Measurements from ENCODE around the gene DCLRE1A. TPM values are rescaled to one million over a fixed set of nuclear protein-coding genes. Genes with fewer than 3 reads are reported as not detected.

Gene DCLRE1A
- total and polyA plus RNA-seq, 2 donors (not counting 1 experiment from before 2014, with no cell fraction given), result 1.4 to 2.4 TPM

- ChIA-PET POLR2A (no interaction called here), CTCF (no interaction called here)
- H3K27ac Mint-ChIP-seq, result no peak overlapping the region
- H3K4me3 Mint-ChIP-seq, result no peak overlapping the region
- H3K9me3 Mint-ChIP-seq (ENCODE audit: insufficient read depth), result peaks cover under 1% of the 10 kb centered on the region
- TF ChIP-seq EZH2 (IDR thresholded peaks at IDR 0.05; ENCODE audit: borderline replicate concordance, insufficient read depth, low read depth, low read length, poor library complexity, severe bottlenecking) (no peak), CTCF (IDR thresholded peaks at IDR 0.05) (no peak)
- Histone ChIP-seq H3K4me3 (ENCODE audit: control extremely low read depth in 1 of 5, extremely low read depth in 1 of 5, insufficient read depth in 1 of 5, low read depth in 2 of 5, low read length in 4 of 5) (no peak overlapping the region), H3K27ac (ENCODE audit: low read length in 2 of 2) (no peak overlapping the region), H3K36me3 (replicated peaks in 1 of 2; ENCODE audit: control extremely low read depth in 1 of 2, control insufficient read depth in 1 of 2, extremely low read depth in 1 of 2, insufficient read depth in 2 of 2, low read length in 1 of 2) (peaks cover 9 to 13% of the 10 kb centered on the region in 2 experiments), H3K9me3 (ENCODE audit: control extremely low read depth in 1 of 3, control insufficient read depth in 2 of 3, insufficient read depth in 1 of 3, low read length in 2 of 3) (no peaks in the 10 kb centered on the region), H3K9ac (ENCODE audit: low read length) (no peak overlapping the region), H3K27me3 (replicated peaks in 1 of 4; ENCODE audit: control extremely low read depth in 1 of 4, control insufficient read depth in 3 of 4, insufficient read depth in 4 of 4, low read length in 3 of 4) (no peaks in the 10 kb centered on the region), H3K4me1 (ENCODE audit: control insufficient read depth in 2 of 2, insufficient read depth in 2 of 2, low read length in 2 of 2) (no peaks in the 10 kb centered on the region), H2AFZ (ENCODE audit: insufficient read depth, low read depth, low read length, poor library complexity, severe bottlenecking) (no peak overlapping the region), H4K20me1 (ENCODE audit: control insufficient read depth, insufficient read depth, low read length, poor library complexity, severe bottlenecking) (peaks cover 16% of the 10 kb centered on the region), H3K79me2 (ENCODE audit: control insufficient read depth, insufficient read depth, low read length) (peaks cover 53% of the 10 kb centered on the region), H3K4me2 (replicated peaks; ENCODE audit: low read depth, low read length, poor library complexity, severe bottlenecking) (no peak overlapping the region)
- DNase-seq (no peak), ATAC-seq (ENCODE audit: low read depth) (no peak)
- intact Hi-C loops (cut with micrococcal nuclease), result no loop called here
- WGBS (ENCODE audit: insufficient coverage), result no CpG with 5 or more reads among the region's 3 CpGs
- H3K27me3 Mint-ChIP-seq, result no peaks in the 10 kb centered on the region
- peaks cover 19% of the 10 kb centered on the region for H3K4me1 Mint-ChIP-seq
Observed at GRCh38 chr10:113865901-113866300, 12.0 kb upstream of the DCLRE1A start.

GRCh38 chr10:113859261-113859660 lies 5.4 kb upstream of the DCLRE1A start:
- Histone ChIP-seq H3K9me3 (ENCODE audit: control extremely low read depth in 1 of 3, control insufficient read depth in 2 of 3, insufficient read depth in 1 of 3, low read length in 2 of 3) (no peaks in the 10 kb centered on the region), H4K20me1 (ENCODE audit: control insufficient read depth, insufficient read depth, low read length, poor library complexity, severe bottlenecking) (no peaks in the 10 kb centered on the region), H3K9ac (ENCODE audit: low read length) (no peak overlapping the region), H3K4me2 (replicated peaks; ENCODE audit: low read depth, low read length, poor library complexity, severe bottlenecking) (peak overlapping the region; percentile 5), H3K27ac (ENCODE audit: low read length in 2 of 2) (peak overlapping the region in 1 of 2 donors; percentile 21), H3K79me2 (ENCODE audit: control insufficient read depth, insufficient read depth, low read length) (peaks cover 63% of the 10 kb centered on the region), H3K4me3 (ENCODE audit: control extremely low read depth in 1 of 5, extremely low read depth in 1 of 5, insufficient read depth in 1 of 5, low read depth in 2 of 5, low read length in 4 of 5) (no peak overlapping the region), H3K4me1 (ENCODE audit: control insufficient read depth in 2 of 2, insufficient read depth in 2 of 2, low read length in 2 of 2) (peaks cover 16 to 34% of the 10 kb centered on the region in 2 donors), H3K36me3 (replicated peaks in 1 of 2; ENCODE audit: control extremely low read depth in 1 of 2, control insufficient read depth in 1 of 2, extremely low read depth in 1 of 2, insufficient read depth in 2 of 2, low read length in 1 of 2) (peaks cover 11 to 20% of the 10 kb centered on the region in 2 experiments), H2AFZ (ENCODE audit: insufficient read depth, low read depth, low read length, poor library complexity, severe bottlenecking) (no peak overlapping the region), H3K27me3 (replicated peaks in 1 of 4; ENCODE audit: control extremely low read depth in 1 of 4, control insufficient read depth in 3 of 4, insufficient read depth in 4 of 4, low read length in 3 of 4) (no peaks in the 10 kb centered on the region)
- 50% methylated on average over 1 of the region's 2 CpGs for WGBS (ENCODE audit: insufficient coverage)
- Mint-ChIP-seq H3K27ac (no peak overlapping the region), H3K4me1 (peaks cover 39% of the 10 kb centered on the region), H3K27me3 (no peaks in the 10 kb centered on the region), H3K4me3 (no peak overlapping the region), H3K9me3 (ENCODE audit: insufficient read depth) (peaks cover 2% of the 10 kb centered on the region)
- POLR2A ChIA-PET, result no interaction called here
- CTCF ChIA-PET, result no interaction called here
- TF ChIP-seq CTCF (IDR thresholded peaks at IDR 0.05), result no peak
- TF ChIP-seq EZH2 (IDR thresholded peaks at IDR 0.05; ENCODE audit: borderline replicate concordance, insufficient read depth, low read depth, low read length, poor library complexity, severe bottlenecking), result no peak
- intact Hi-C loops (cut with micrococcal nuclease), result no loop called here
- ATAC-seq (ENCODE audit: low read depth), result no peak
- DNase-seq, result peak; percentile 21

All from B cell (primary cell).